Osteocyte (in vitro differentiated cells): Measurements from ENCODE around the gene EFCAB6. TPM values are rescaled to one million over a fixed set of nuclear protein-coding genes. Genes with fewer than 3 reads are reported as not detected.

ENCODE experiments used
- DNase-seq: peaks from one replicate; pipeline ENCODE4 v3.0.0; 2021; ENCODE audit warnings: mixed read lengths; ENCODE audit not compliant: unreplicated experiment; ENCODE audit errors: extremely low spot score
- H3K27ac Mint-ChIP-seq: one replicate; pipeline ENCODE4 v1.8.0; 2021; ENCODE audit warnings: mild to moderate bottlenecking, mixed read lengths; ENCODE audit not compliant: unreplicated experiment
- H3K27me3 Mint-ChIP-seq: one replicate; pipeline ENCODE4 v1.8.0; 2021; ENCODE audit warnings: mixed read lengths; ENCODE audit not compliant: unreplicated experiment
- H3K36me3 Mint-ChIP-seq: one replicate; pipeline ENCODE4 v1.8.0; 2021; ENCODE audit warnings: mixed read lengths; ENCODE audit not compliant: unreplicated experiment
- H3K4me1 Mint-ChIP-seq: one replicate; pipeline ENCODE4 v1.8.0; 2021; ENCODE audit warnings: mixed read lengths; ENCODE audit not compliant: unreplicated experiment
- H3K4me3 Mint-ChIP-seq: one replicate; pipeline ENCODE4 v1.8.0; 2021; ENCODE audit warnings: mild to moderate bottlenecking, moderate library complexity, mixed read lengths; ENCODE audit not compliant: unreplicated experiment
- H3K9me3 Mint-ChIP-seq: one replicate; pipeline ENCODE4 v1.8.0; 2021; ENCODE audit warnings: mixed read lengths; ENCODE audit not compliant: unreplicated experiment
- CTCF ChIP-seq: fragments of 200-600 bp; sonication (generic); IDR thresholded peaks from 2 replicates; pipeline ENCODE4 v1.5.0; 2021; ENCODE audit warnings: antibody characterized with exemption, mild to moderate bottlenecking, moderate library complexity
- total RNA-seq: library from RNA; stranded (reverse); gene quantifications from 2 replicates; pipeline ENCODE4 v1.2.1, GENCODE V29; 2021

Gene EFCAB6
- total RNA-seq, 1 donor from 2014 or later = 1.4 TPM

- Mint-ChIP-seq H3K27me3 (no peaks in the 10 kb centered on the region), H3K4me1 (no peaks in the 10 kb centered on the region), H3K36me3 (no peaks in the 10 kb centered on the region), H3K27ac (no peak overlapping the region), H3K4me3 (no peak overlapping the region), H3K9me3 (no peaks in the 10 kb centered on the region)
- no peak for DNase-seq
- TF ChIP-seq CTCF = no peak
Measured at GRCh38 chr22:43516386-43516785, 295.7 kb downstream of the EFCAB6 start.

- no peaks in the 10 kb centered on the region for H3K36me3 Mint-ChIP-seq
- H3K27ac Mint-ChIP-seq = no peak overlapping the region
- H3K4me1 Mint-ChIP-seq = no peaks in the 10 kb centered on the region
- no peak for DNase-seq
- TF ChIP-seq CTCF = no peak
- H3K27me3 Mint-ChIP-seq = no peaks in the 10 kb centered on the region
- H3K4me3 Mint-ChIP-seq = no peak overlapping the region
- H3K9me3 Mint-ChIP-seq = no peaks in the 10 kb centered on the region
Measured at GRCh38 chr22:43515902-43516301, 296.2 kb downstream of the EFCAB6 start.

- Mint-ChIP-seq H3K4me1 (no peaks in the 10 kb centered on the region), H3K9me3 (no peaks in the 10 kb centered on the region)
Measured at GRCh38 chr22:43515411-43515810, 296.7 kb downstream of the EFCAB6 start.

GRCh38 chr22:43514476-43515157 lies 297.5 kb downstream of the EFCAB6 start:
- no peaks in the 10 kb centered on the region for H3K36me3 Mint-ChIP-seq
- no peak overlapping the region for H3K4me3 Mint-ChIP-seq
- no peak overlapping the region for H3K27ac Mint-ChIP-seq
- no peak for DNase-seq
- H3K4me1 Mint-ChIP-seq = no peaks in the 10 kb centered on the region
- no peak for TF ChIP-seq CTCF
- no peaks in the 10 kb centered on the region for H3K27me3 Mint-ChIP-seq
- no peaks in the 10 kb centered on the region for H3K9me3 Mint-ChIP-seq

More at GRCh38 chr22:43515411-43515810, 296.7 kb downstream of the EFCAB6 start:
- Mint-ChIP-seq H3K27ac (no peak overlapping the region), H3K4me3 (no peak overlapping the region), H3K36me3 (no peaks in the 10 kb centered on the region), H3K27me3 (no peaks in the 10 kb centered on the region)
- DNase-seq = no peak
- TF ChIP-seq CTCF = no peak

GRCh38 chr22:43512279-43512678 lies 299.8 kb downstream of the EFCAB6 start:
- no peak for DNase-seq
- H3K9me3 Mint-ChIP-seq = no peaks in the 10 kb centered on the region
- H3K4me3 Mint-ChIP-seq = no peak overlapping the region
- no peaks in the 10 kb centered on the region for H3K36me3 Mint-ChIP-seq
- no peaks in the 10 kb centered on the region for H3K4me1 Mint-ChIP-seq
- H3K27ac Mint-ChIP-seq = no peak overlapping the region
- H3K27me3 Mint-ChIP-seq = no peaks in the 10 kb centered on the region
- no peak for TF ChIP-seq CTCF
